HG03432 (cell line): ENCODE data around the gene R3HDM2.
"Not testable (repeated sequence)": the region's sequence is repeated elsewhere in the genome, so short reads cannot be mapped to it uniquely, and the experiment has no call there.

Experiments used
- ATAC-seq: cut with Tn5 transposase; IDR thresholded peaks from one replicate; pipeline ENCODE4 v1.9.1; 2021; ENCODE audit warnings: mild to moderate bottlenecking, moderate library complexity; ENCODE audit not compliant: unreplicated experiment

Gene R3HDM2

GRCh38 chr12:57276233-57276632, 154.6 kb downstream of the R3HDM2 start:
- ATAC-seq, result not testable (repeated sequence)

GRCh38 chr12:57273516-57273915, 157.3 kb downstream of the R3HDM2 start:
- ATAC-seq, result no peak

- no peak for ATAC-seq
Observed at GRCh38 chr12:57272337-57273151, 158.3 kb downstream of the R3HDM2 start.

- no peak for ATAC-seq
Observed at GRCh38 chr12:57270966-57271470, 159.8 kb downstream of the R3HDM2 start.

- no peak for ATAC-seq
Observed at GRCh38 chr12:57268264-57268663, 162.6 kb downstream of the R3HDM2 start.

GRCh38 chr12:57266681-57267080, 164.2 kb downstream of the R3HDM2 start:
- ATAC-seq, result no peak

GRCh38 chr12:57263096-57263495, 167.7 kb downstream of the R3HDM2 start:
- no peak for ATAC-seq

- ATAC-seq, result no peak
Observed at GRCh38 chr12:57262126-57262822, 168.6 kb downstream of the R3HDM2 start.

- ATAC-seq, result no peak
Observed at GRCh38 chr12:57261428-57261865, 169.4 kb downstream of the R3HDM2 start.

- no peak for ATAC-seq
Observed at GRCh38 chr12:57260366-57260765, 170.5 kb downstream of the R3HDM2 start.

GRCh38 chr12:57258977-57259970, 171.6 kb downstream of the R3HDM2 start:
- ATAC-seq, result no peak

- no peak for ATAC-seq
Observed at GRCh38 chr12:57255916-57256315, 174.9 kb downstream of the R3HDM2 start.

- ATAC-seq, result no peak
Observed at GRCh38 chr12:57254506-57255280, 176.2 kb downstream of the R3HDM2 start.

- ATAC-seq, result no peak
Observed at GRCh38 chr12:57250956-57251355, 179.9 kb downstream of the R3HDM2 start, which contains the start of gene STAC3. Gene STAC3 (minus strand): TSS chr12:57251187. CDS start chr12:57249636, 1,551 bp downstream.

GRCh38 chr12:57250541-57250940, 180.3 kb downstream of the R3HDM2 start:
- no peak for ATAC-seq

- no peak for ATAC-seq
Observed at GRCh38 chr12:57248934-57249742, 181.7 kb downstream of the R3HDM2 start.

- ATAC-seq, result no peak
Observed at GRCh38 chr12:57247041-57247440, 183.8 kb downstream of the R3HDM2 start.

GRCh38 chr12:57244312-57244696, 186.5 kb downstream of the R3HDM2 start:
- no peak for ATAC-seq
